Activated CD8-positive, alpha-beta memory T cell treated with anti-CD3 and anti-CD28 coated beads, Interleukin-2, amount 50 U/mL, for 1 hour (primary cell): ENCODE results near the gene SLC19A3.
"Not testable (repeated sequence)": the region's sequence is repeated elsewhere in the genome, so short reads cannot be mapped to it uniquely, and the experiment has no call there.

Experiments used
- DNase-seq: peaks from one replicate; pipeline ENCODE4 v3.0.0-alpha.2; 2020; ENCODE audit errors: extremely low read depth

Gene SLC19A3

DNA sequence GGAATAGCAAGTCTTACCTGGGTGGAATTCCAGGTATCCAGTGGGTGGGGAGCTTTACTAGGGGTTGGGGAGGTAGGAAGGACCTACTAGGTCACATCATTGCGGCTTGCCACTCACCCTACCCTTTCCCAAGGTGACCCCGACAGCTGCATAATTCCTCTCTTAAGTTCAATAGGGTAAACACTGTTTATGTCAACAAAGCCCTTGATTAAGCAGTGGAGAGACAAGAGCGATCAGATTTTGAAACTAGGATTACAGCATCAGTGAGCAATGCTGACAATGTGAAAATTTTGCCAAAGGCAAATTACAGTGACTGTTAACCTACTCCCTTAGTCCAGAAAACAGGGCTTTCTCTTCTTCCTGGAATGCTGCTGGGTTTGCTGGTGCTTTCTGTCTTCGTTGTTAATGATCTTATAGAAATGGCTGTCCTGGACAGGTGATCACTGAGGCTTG is 14.5 kb downstream of the SLC19A3 start:
- no peak for DNase-seq

DNA sequence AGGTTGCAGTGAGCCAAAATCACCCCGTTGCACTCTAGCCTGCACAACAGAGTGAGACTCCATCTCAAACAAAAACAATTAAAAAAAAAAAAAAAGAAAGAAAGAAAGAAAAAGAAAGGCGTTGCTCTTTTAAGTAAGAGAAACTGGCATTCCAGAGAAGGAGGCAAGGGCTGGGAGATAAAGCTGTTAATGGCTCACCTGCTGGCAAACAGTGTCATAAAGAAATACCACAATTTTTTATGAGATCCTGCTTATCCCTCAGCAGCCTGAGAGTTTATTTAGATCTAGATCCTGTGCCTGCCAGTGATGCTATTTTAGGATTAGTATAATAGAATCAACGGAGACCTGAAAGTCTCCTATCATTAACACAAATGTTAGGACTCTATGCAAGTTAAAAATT is 16.3 kb downstream of the SLC19A3 start:
- no peak for DNase-seq

DNA sequence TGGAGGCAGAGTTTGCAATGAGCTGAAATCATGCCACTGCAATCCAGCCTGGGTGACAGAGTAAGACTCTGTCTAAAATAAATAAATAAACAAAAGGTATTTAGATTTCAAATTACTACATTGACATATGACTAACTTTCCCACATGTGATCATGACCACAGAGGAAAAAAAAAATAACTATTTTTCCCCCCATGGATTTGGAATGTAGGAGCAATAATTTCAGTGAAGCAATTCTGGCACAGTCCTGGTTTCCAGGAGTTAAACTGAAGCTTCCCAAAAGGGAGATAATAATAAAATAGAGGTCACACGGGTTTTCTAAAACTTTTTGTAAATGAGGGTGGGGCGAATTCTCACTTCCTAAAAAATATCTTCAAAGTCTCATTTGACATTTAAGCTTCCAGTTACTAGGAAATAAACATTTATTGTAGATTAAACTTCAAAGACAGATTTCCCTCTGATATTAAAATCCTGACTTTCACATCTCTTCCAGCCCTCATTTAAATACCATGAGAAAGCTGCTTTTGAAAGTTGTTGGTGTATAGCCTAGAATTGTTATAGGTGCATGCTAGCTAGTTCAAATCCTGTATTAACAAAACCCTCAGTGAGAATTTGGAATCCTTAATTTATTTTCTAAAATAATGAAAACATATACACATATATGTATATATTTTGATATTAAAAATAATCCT is 20.7 kb downstream of the SLC19A3 start:
- DNase-seq: no peak

DNA sequence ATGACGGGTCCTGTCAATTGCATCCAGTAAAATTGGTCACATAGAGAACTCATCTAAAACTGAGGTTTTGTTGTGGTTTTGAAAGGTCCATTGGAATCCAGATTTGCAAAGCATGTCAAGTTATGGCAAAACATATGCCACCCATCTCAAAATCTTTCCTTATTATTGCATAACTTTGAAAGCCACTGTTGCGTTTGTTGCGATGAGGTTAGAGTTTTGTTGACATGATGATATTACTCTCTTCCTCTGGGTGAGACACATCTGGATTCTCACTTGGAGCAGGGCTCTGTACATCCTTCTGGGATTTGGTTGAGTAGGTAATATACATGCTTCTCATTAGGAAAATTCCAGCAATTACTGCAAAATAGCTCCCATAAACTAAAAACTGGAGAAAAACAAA is 30.6 kb downstream of the SLC19A3 start:
- no peak for DNase-seq

DNA sequence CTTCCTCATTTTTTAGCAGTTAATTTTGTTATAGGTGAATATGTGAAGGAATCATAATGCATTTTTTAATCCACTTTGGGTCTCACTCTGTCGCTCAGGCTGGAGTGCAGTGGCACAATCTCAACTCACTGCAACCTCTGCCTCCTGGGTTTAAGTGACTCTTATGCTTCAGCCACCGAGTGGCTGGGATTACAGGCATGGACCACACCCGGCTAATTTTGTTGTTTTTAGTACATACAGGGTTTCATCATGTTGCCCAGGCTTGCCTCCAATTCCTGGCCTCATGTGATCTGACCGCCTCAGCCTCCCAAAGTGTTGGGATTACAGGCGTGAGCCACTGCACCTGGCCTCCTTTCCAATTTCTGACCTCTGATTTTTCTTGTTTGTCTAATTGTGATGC is 33.6 kb downstream of the SLC19A3 start:
- no peak for DNase-seq

DNA sequence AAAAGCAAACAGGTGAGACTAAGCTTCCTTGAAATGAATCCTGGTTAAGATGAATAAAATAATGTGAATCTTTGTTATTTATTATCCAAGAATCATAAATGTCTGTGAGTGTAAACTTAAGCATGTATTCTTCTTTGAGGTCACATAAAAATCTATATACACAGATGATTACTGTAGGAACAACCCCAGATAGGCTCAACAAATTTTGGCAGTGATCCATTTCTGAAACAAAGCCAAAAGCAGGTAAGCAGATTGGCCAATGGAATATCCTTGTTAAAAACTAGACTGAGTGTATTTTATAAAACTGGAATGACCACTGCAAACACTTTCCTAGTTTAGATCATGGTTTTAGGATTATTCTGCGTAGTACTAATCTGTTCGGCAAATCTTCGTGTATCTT is 39.9 kb downstream of the SLC19A3 start:
- no peak for DNase-seq

DNA sequence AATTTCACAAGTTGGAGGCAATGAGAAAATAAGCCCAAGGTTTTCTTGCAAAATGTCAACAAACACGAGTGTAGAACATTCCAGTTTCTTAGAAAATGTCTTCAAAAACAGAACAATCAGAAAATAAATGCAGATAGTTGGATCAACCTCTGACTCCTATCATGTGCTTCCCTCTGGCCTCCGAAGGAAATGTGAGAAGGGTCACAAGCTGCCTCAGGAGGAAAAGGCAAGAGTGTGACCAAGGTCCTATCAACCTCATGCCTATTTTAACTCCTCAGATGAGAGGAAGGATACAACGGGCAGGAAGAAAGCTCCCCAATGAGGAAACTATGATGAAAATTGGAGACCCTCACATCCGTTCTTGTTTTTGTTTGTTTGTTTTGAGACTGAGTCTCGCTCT is 43.3 kb downstream of the SLC19A3 start:
- DNase-seq: no peak

DNA sequence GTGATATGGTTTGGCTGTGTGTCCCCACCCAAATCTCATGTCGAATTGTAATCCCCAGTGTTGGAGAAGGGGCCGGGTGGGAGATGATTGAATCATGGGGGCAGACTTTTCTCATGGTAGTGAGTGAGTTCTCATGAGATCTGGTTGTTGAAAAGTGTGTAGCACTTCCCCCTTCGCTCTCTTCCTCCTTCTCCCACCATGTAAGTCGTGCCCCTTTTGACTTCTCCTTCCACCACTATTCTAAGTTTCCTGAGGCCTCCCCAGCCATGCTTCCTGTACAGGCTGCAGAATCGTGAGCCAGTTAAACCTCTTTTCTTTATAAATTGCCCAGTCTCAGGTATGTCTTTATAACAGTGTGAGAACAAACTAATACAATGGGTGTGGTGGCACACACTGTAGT is 44.2 kb downstream of the SLC19A3 start:
- DNase-seq: not testable (repeated sequence)

DNA sequence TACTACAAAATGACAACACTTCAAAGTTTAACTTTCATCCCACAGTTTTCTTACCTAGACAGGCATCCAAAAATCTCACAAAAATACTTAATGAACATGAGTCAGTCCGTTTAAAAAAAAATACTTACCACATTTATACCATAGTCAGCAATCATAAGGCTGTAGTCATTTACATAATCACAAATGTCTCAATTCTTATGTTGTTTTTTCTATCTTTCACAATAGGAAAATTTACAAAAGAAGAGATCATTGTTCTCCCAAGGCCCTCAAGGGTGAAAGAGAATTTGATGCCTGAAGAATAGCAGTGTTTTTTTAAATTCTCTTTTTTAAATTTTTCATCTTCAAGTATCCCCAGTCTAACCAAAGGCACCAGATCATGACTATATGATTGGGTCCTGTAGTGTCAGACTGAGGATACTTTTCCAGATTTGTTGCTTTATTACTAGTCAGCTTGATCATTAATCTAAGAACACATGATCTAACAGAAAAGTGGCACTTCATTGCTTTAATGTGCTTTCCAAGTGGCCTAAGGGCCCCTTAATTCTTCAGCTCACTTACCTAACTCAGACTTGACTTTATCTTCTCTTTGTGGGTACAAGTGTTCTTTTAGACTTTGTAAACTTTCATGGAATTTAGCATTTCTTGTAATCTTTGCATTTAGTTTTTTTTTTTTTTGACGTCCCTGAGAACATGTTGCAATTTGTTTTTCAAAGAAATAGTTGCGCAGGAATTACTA is 46.5 kb downstream of the SLC19A3 start:
- DNase-seq: no peak

DNA sequence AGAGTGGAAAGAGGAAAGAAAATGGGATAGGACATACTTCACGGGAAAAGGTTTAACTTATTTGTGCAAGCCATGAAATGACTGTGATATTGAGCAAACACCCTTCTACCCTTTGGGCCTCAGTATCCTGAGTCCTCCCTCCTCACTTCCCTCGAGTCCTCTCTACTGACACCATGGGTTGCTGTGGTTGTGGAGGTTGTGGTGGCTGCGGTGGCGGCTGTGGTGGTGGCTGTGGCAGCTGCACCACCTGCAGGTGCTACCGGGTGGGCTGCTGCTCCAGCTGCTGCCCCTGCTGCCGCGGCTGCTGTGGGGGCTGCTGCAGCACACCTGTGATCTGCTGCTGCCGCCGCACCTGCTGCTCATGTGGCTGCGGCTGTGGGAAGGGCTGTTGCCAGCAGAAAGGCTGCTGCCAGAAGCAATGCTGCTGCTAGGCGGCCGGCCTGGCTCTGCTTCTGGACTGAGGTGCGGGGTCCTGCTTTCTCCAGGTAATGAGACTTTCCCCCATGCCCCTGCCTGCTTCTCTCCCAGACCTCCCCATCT is 51.1 kb downstream of the SLC19A3 start, which contains the start of gene SCYGR5:
Gene SCYGR5, plus strand, starts transcription at position 174 of the 540 bp plus-strand sequence. Its CDS starts 0 bp downstream, at position 174.
- not testable (repeated sequence) for DNase-seq

DNA sequence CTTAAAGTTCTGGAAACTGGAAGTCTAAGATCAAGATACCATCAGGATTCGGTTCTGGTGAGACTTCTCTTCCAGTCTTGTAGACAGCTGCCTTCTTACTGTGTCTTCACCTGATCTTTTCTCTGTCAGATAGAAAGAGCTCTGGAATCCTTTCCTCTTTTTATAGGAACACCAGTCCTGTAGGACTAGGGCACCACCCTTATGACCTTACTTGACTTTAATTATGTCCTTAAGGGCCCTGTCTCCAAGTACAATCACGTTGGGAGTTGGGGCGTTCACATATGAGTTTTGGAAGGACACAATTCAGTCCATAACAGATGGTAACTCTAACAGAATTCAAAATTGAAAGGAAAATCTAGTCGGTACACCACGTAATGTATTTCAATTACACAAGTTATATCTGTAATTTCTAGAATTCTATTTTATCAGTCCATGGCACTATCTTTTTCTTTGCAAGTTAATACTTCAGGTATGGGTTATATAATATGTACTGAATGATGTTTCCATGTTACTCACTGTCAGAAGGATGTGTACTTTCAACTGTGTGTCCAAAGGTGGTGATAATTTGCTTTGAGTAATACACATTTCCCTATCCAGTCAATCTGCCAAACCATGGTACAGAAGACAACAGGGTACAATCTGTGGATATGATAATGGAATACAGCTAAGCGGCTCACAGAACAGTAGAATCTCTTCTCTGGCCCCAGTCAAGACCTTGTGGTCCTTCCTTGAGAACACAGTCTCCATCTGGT is 52.5 kb downstream of the SLC19A3 start:
- no peak for DNase-seq

DNA sequence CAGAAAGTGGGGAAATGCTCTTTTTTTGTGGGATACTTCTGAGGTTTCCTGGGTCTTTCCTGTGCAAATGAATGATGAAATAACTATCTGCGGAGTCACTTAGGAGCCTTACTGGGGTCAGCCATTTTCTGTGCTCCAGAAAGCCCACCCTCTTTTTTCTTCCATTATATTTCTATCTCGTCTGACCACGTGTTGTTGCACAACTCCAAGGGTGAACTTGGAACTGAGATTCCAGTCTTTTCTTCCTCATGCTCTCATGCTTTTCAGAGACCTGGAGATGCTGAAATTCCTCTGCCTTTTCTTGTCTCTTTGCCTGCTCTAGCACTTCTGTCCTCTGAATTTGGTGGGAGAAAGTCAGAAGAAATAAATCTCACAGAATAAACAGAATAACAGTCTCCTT is 56.0 kb downstream of the SLC19A3 start:
- DNase-seq: no peak

DNA sequence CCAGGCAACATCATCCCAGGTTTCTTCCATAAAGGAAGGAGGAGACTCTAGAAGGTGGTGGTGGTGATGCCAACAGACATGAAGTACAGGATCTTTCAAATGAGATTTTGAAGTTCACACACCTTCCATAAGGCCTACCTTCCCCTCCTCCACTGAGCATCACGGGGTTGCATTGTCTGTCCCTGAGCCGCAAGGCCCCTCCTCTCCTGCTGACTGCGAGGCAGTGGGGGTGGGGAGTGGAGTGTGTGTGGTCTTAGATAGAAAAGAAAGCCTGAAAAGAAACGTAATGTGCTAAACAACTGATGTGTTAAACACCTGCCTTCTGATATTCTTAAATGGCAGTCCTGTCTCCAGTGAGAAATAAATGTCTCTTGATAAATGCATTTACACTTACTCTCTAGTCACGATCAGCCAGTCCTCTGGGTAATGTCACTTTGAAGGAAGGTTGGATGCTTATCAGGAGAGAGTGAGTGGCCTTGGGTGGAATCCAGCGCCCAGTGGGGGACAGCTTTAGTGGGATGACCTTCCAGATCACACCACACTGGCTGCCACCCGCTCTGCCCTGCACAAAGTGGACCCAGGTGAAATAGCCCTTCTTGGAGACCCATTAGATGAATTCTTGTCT is 56.7 kb downstream of the SLC19A3 start:
- DNase-seq: no peak

DNA sequence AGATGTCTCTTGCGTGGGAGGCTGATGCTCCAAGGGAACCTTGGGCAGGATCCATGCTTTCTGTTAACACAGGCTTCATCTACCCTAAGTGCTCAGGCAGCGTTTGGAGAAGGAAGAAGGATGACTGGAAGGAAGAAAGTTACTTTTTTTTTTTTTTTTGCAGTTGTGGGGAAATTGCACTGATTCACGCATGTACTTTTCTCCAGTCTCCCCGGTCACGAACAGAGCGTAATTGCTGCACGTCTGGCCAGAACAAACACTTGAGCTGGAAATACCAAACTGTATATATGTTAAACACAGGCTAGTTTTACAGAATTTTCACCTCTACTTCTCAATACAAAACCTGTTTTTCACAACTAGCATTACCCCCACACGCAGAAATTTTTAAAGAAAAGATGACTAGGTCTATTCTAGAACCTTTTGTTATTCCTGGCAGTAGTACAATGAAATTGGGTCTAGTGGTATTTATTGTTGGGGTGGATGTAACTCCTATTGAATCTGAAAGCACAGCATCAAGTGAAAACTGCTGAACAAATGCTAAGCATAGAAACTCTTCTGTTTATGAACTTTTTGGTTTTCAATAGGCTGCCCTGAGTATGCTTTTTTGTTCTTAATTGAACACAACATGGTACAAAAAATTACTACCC is 60.5 kb downstream of the SLC19A3 start:
- DNase-seq: no peak

DNA sequence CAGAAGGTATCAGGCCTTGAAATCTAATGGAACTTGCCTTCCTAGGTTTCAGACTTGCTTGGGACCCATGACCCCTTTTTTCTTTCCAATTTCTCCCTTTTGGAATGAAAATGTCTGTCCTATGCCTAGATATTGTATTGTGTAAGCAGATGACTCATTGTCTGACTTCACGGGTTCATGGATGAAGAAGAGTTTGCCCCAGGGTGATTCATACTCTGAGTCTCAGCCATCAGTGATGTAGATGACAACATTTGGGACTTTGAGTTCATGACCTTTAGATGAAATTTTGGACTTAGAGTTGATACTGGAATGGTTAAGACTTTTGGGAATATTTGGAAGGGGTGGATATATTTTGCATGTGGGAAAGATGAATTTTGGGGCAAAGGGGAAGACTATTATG is 62.4 kb downstream of the SLC19A3 start:
- no peak for DNase-seq

DNA sequence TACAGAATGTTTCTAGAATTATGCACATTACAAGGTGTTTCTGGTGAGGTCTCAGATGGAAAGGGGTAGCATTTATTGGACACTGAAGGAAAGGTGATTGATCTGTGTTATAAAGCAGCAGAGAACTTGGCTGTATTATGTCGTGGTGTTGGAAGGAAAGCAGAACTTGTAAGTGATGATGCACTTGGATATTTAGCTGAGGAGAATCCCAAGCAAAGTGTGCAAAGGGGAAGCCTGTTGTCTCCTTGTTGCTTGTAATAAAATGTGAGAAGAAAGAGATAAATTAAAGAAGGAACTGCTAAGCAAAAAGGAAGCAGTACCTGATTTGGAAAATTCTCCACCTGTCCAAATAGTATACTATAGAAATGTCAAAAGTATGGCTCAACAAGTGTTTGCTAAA is 63.4 kb downstream of the SLC19A3 start:
- no peak for DNase-seq

DNA sequence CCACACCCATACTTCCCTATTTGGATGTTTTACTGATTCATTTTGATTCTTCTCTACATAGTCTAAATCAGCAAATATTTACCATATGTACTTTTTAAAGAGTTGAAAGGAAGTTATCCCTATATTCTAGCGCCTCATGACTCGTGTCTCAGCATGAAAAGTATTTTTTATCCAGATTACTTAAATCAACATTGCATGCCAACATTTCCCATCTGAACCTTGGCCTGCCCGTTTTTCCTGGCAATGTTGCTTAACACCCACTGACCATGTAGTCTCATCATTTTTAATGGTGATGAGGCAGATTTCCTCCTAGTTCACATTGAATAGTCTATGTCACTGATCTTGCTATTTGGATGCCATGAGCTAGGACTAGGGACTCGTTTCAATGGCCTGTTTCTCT is 64.4 kb downstream of the SLC19A3 start:
- no peak for DNase-seq

DNA sequence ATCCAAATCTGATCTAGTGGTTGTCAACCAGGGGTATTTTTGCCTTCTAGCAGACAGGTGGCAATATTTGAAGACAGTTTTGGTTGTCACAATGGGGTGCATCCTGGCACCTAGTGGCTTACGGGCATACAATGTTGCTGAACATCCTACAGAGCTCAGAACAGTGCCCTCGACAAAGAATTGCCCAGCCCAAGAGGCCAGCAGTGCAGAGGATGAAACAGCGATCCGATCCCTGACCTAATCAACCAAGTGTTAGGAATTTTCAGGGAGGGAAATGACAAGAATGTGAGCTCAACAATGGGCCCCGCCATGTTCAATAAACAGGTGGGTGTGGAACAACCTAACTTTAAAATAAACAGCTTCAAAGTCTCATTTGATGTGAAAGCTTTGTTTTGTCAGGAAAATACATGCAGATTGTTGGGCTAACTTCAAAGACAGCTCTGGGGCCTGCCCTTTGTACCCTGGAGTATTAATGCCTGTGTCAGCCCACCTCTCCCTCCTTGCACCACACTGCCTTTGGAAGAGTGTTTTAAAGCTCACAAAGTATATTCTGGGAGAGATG is 73.8 kb downstream of the SLC19A3 start:
- no peak for DNase-seq

DNA sequence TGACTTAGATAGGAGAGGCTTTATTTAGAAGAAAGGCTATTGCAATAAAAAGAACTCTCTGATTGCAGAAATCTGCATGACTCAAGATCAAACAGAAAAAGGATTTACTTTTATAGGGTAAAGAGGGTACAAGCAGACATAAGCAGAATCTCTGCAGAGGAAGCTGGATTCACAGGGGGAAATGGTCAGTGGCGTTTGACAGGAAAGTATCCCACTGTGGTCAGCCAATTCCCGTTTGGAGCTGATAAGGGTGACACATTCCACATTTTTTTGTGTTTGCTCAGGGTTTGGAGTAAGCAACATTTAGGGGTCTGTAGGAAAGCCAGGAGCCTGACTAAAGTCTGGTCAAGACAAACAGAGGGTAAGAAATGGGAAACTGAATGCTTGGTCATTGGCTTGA is 75.2 kb downstream of the SLC19A3 start:
- no peak for DNase-seq

DNA sequence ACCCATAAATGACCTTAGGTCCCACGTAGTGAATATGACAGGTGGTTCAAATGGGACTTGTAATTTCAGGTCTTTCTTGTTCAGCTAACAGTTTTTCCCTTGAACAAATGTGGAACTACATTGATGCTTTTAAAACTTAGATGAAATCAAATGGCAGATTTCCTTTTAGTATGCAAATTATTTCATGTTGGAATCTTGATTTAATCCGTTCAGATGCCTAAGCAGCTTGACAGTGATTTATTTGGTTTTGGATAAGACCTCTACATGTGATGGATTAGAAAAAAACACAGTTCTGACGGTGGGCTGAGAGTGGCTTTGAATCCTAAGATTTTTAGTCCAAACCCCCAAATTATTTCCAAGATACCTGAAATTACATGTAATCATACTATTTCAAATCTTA is 83.6 kb downstream of the SLC19A3 start:
- no peak for DNase-seq
